Amygdala (tissue), 56 donors: ENCODE measurements around the gene NBEA.

ENCODE experiments used
- DNase-seq, 56 donors: peaks; one replicate each; lab custom pipeline; 2025; lab: John Stamatoyannopoulos, UW

Gene NBEA

DNA sequence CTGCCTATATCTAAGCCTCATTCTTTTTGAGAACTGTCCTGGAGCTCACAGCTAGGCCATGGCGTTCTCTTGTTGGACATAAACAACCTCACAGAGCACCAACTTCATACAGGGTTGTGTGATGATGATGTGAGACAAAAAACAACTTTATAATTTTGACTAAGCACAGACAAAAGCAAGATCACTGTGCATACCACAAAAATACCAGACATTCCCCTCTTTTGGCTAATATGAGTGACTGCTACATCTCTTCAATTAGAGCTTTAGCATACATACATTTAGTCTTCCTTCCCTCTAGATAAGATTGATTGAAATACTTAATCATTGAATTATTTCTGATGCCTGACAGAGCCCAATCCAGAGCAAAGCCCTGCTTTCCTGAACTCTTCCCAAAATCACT is 526.1 kb downstream of the NBEA start:
- no peak for DNase-seq

GRCh38 chr13:35469806-35470525 is 527.9 kb downstream of the NBEA start:
- DNase-seq, result no peak

DNA sequence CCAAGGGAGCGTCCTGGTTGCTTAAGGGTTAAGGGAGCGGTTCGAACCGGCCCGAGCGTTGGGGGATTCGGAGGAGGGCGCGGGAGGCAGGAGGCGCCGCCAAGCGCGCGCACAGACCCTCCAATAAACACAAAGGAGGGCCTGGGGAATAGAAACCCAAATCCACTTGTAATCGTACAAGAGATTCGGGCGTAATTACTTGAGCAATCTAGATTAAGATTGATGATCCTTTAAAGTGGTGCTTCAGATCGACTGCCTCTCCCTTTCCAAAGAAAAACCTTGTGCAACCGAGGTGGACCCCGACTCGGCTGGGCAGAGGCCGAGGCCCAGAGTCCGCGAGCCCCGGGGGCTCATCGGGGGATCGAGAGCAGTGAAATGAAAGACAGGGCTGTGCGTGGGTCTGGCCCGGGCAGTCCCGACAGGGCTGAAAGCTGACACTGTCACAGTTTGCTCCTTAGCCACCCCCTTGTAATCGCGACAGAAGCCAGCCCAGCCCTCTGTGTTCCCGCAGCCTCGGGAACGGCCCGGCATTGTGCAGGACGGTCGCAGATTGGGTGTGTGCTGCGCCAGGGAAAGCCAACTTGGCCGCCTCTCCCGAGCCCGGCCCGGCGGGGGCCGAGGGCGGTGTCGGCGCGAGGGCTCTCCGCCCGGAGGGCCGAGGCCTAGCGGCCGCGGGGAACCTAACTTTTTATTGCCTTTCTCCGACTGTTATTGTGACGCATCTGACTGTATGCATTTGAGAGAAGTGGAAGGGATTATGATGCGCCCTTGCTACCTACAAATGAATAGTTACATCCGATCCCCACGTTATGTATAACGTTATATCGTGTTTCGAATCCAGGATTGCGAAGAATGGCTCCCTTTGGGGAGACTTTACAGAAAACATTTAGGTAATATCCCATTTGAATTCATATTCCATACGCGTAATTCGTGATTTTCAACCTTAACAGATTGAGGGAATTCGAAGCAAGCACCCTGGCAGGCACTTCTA is 528.9 kb downstream of the NBEA start:
- peak in 23 of 56 donors; percentile 4 to 47 (median 19) for DNase-seq

- DNase-seq, result no peak
Measured at GRCh38 chr13:35471706-35472322, 529.7 kb downstream of the NBEA start.

DNA sequence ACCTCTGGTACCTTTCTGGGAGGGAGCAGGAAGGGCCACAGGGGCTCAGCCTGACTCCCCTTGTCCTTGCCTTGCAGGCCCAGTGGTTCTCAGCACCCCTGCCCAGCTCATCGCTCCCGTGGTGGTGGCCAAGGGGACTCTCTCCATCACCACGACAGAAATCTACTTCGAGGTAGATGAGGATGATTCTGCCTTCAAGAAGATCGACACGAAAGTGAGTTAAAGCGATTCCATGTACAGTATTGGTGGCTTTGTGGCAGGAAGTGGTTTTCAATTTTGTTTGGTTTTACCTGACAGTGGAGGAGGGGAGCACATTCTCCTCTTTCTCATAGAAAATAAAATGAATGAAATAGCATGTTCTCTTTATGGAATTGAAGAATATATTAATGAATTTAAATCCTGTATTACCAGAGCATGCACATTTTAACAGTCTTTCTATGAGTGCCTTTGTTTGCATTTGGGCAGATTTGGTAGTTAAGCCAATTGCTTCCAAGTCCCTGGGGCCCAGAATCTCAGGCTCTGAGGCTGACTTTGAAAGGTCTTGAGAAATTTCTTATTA is 530.3 kb downstream of the NBEA start:
- no peak for DNase-seq

- no peak for DNase-seq
Measured at GRCh38 chr13:35473206-35473775, 531.2 kb downstream of the NBEA start.

GRCh38 chr13:35473802-35474201 is 531.7 kb downstream of the NBEA start:
- DNase-seq, result no peak

DNA sequence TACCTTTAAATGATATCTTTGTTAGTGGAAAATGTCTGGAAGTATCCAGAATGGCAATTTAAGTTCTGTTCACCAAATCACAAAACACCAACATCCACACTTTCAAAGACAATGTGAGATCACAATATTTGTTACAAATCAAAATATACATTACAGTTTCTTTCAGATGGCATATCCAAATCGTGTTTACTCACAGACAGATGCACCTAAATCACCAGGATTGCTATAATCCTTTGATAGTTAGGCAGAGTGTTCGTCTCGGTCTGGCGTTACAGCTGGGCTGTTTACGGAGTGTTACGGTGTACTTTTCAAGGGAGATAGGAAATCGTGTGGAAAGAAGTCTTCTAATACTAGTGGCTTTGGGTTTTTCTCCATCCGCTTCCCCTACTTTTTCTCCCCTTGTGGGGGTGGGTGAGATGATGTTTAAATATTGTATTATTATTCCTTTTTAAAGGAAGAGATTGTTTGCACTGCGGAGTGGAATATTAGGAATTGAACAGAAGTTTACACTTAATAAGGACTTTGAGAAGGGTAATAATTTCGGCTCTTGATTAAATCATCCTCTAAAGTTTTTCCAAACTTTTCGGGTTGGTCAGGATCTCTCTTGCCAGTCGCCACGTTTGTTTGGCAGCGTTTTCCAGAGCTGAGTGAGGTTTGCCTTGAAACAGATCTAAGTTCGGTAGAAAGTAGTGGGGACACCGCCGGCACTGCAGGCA is 532.6 kb downstream of the NBEA start:
- no peak for DNase-seq

- peak in 18 of 56 donors; percentile 12 to 59 (median 26) for DNase-seq
Measured at GRCh38 chr13:35475212-35475959, 533.3 kb downstream of the NBEA start.

DNA sequence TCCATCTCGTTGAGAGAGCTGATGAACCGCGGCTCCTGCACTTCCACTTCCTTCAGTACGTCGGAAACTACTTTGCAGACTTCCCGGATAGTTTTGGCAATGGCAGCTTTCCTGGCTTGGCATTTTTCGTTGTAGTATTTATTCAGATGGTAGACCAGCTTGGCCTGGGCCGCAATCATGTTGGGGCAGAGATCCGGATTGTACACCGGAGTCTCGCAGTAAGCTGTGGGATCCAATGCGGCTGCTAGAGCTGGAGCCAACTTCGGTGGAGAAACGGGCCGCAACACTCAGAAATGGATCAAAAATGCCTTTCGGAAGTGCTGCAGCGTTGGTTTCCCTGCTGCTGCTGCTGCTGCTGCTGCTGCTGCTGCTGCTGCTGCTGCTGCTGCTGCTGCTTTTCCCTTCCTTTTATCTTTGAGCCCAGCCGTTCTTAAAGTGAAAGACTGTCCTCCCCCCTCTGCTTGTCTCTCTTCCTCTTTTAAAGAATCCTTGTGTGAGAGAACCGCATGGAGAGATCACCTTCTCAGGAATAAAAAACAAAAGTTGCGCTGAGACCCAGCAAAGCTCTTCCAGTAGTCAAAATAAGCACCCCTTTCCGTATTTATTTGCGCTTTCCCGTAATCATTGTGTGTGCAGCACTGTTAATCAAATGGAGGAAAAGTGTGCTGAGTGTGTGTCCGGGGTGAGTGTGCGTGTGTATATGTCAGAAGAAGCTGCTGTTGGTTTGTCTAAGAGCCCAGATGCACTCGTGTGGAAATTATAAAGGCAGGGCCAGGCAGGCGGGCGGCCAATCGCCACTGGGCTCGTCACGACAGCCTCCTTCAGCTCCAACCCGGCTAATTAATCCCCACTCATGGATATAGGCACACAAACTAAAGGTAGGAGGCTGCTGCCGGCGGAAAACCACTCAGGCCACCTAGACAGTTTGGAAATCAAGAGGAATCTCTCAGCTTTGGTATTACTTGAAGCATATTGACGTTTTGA is 534.2 kb downstream of the NBEA start, which contains the start of gene MAB21L1:
Gene MAB21L1, minus strand, starts transcription at position 730 of the 984 bp plus-strand sequence. Its CDS starts 551 bp downstream, at position 179.
- peak in 23 of 56 donors; percentile 4 to 61 (median 24) for DNase-seq

- DNase-seq, result no peak
Measured at GRCh38 chr13:35477386-35477946, 535.4 kb downstream of the NBEA start.

- no peak for DNase-seq
Measured at GRCh38 chr13:35478271-35479037, 536.4 kb downstream of the NBEA start.

GRCh38 chr13:35479038-35479492 is 537.0 kb downstream of the NBEA start:
- DNase-seq, result no peak

GRCh38 chr13:35479706-35480105 is 537.6 kb downstream of the NBEA start:
- DNase-seq, result no peak

DNA sequence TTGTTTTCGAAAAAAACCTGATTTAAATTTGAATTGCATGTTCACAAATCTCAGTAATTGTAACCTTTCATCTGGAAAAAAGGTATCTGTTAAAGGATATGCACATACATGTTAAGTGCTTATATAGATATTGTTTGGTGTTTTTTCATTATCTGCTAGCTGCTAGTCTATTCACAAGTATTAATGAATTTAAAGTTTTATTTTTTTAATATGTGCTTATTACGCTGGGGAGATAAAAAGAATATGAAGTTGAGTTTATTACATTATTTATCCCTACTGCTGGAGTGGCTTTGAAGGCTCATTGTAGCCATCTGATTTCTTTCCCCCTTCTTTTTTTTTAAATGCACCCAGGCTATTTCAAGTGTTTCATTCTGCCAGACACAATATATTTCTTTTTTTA is 538.3 kb downstream of the NBEA start:
- DNase-seq, result no peak

- DNase-seq, result no peak
Measured at GRCh38 chr13:35481777-35482176, 539.7 kb downstream of the NBEA start.
